Right atrium auricular region (tissue), 2 donors: ENCODE results near the gene EDARADD. TPM values are rescaled to one million over a fixed set of nuclear protein-coding genes. Genes with fewer than 3 reads are reported as not detected.

Experiments used
- DNase-seq: peaks from one replicate; pipeline ENCODE4 v3.0.0-alpha.2; 2019; ENCODE audit warnings: low spot score
- H3K27ac ChIP-seq, 2 donors: fragments of 200-600 bp; sonication (generic); 1 replicate in 1 of 2; 2 replicates in 1 of 2; pipeline ENCODE4 v1.5.1; 2016 to 2019
- H3K27me3 ChIP-seq, 2 donors: fragments of 200-600 bp; sonication (generic); one replicate each; pipeline versions ENCODE4 v1.5.1 to v1.6.0; 2017 to 2019
- H3K36me3 ChIP-seq: fragments of 200-600 bp; sonication (generic); one replicate; pipeline ENCODE4 v1.5.1; 2016
- H3K4me1 ChIP-seq, 2 donors: fragments of 200-600 bp; sonication (generic); one replicate each; pipeline versions ENCODE4 v1.5.1 to v1.6.0; 2017 to 2019
- H3K4me3 ChIP-seq, 2 donors: fragments of 200-600 bp; sonication (generic); 1 replicate in 1 of 2; 2 replicates in 1 of 2; pipeline ENCODE4 v1.5.1; 2017 to 2019; ENCODE audit warnings: mild to moderate bottlenecking in 1 of 2, moderate library complexity in 1 of 2
- H3K9me3 ChIP-seq, 2 donors: fragments of 200-600 bp; sonication (generic); one replicate each; pipeline ENCODE4 v1.5.1; 2019
- total RNA-seq, 2 donors: library from RNA; depleted of rRNA; stranded (reverse); fragments of >200 nt; gene quantifications; one replicate each; pipeline ENCODE4 v1.1.0, GENCODE V29; 2016
- TF ChIP-seq, protein P1 (sequence below), 2 donors: fragments of 200-600 bp; sonication (generic); IDR thresholded peaks; one replicate each; pipeline ENCODE4 v1.5.1; 2019; ENCODE audit warnings: antibody characterized with exemption in 2 of 2

The EDARADD gene
- total RNA-seq, 2 donors from 2014 or later = 0.63 TPM; not detected in 1

DNA sequence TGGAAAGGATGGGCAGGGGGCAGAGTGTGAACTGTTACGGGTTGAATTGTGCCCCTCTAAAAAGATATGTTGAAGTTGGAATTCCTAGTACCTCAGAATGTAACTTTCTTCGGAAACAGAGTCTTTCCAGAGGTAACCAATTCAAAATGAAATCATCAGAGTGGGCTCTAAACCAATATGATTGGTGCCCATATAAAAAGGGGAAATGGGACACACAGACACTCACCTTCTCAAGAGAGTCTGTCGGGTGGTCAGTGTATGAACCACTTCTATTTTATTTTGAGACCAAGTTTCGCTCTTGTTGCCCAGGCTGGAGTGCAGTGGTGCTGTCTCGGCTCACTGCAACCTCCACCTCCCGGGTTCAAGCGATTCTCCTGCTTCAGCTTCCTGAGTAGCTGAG is 7.6 kb downstream of the EDARADD start:
- TF ChIP-seq, protein P1, sequence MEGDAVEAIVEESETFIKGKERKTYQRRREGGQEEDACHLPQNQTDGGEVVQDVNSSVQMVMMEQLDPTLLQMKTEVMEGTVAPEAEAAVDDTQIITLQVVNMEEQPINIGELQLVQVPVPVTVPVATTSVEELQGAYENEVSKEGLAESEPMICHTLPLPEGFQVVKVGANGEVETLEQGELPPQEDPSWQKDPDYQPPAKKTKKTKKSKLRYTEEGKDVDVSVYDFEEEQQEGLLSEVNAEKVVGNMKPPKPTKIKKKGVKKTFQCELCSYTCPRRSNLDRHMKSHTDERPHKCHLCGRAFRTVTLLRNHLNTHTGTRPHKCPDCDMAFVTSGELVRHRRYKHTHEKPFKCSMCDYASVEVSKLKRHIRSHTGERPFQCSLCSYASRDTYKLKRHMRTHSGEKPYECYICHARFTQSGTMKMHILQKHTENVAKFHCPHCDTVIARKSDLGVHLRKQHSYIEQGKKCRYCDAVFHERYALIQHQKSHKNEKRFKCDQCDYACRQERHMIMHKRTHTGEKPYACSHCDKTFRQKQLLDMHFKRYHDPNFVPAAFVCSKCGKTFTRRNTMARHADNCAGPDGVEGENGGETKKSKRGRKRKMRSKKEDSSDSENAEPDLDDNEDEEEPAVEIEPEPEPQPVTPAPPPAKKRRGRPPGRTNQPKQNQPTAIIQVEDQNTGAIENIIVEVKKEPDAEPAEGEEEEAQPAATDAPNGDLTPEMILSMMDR (IDR thresholded peaks at IDR 0.05) = no peak
- Histone ChIP-seq H3K4me1 (no peaks in the 10 kb centered on the region), H3K27ac (no peak overlapping the region), H3K36me3 (no peaks in the 10 kb centered on the region), H3K27me3 (no peaks in the 10 kb centered on the region), H3K9me3 (no peaks in the 10 kb centered on the region), H3K4me3 (no peak overlapping the region)
- DNase-seq = no peak

DNA sequence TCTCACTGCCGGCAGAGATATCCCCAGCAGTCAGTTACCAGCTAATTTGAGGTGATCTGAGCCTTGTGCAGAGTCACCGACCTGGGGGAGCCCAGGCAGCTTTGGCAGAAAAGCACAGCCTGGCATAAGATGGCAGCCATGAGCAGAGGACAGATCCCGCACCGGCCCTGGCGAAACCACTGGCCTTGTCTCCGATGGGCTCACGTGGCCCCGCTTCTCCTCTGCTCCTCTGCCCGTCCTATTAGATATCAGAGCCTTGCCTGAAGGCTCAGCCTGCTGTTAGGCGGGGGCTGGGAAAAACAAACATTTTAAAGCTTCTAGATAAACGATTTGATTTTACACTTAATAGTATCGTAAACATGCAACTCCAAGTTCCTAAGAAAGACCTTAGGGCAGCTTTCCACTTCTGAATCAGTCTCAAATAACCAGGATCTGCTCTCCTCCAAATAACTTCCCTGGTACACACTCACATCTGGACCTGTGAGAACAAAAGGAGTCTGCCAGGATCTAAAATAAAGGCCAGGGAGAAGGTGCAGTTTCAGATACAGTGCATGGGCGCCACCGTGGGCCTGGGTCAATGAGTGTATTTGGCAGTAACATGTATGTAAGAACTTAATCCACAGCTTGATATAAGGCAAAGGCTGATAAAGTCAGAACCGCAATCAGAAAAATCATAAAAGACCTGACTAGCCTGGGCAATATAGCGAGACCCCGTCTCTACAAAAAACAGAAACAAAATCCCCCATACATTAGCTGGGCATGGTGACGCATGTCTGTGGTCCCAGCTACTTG is 10.0 kb downstream of the EDARADD start:
- Histone ChIP-seq H3K36me3 (no peaks in the 10 kb centered on the region), H3K9me3 (no peaks in the 10 kb centered on the region), H3K4me1 (no peaks in the 10 kb centered on the region), H3K4me3 (no peak overlapping the region), H3K27ac (no peak overlapping the region), H3K27me3 (no peaks in the 10 kb centered on the region)
- DNase-seq = no peak
- TF ChIP-seq, protein P1 (IDR thresholded peaks at IDR 0.05) = no peak

GRCh38 chr1:236407059-236407458 is 13.0 kb downstream of the EDARADD start:
- no peaks in the 10 kb centered on the region for H3K27me3 ChIP-seq
- TF ChIP-seq, protein P1 (IDR thresholded peaks at IDR 0.05) = no peak
- no peak overlapping the region for H3K4me3 ChIP-seq
- H3K36me3 ChIP-seq = no peaks in the 10 kb centered on the region
- H3K27ac ChIP-seq = no peak overlapping the region
- H3K9me3 ChIP-seq = no peaks in the 10 kb centered on the region
- no peaks in the 10 kb centered on the region for H3K4me1 ChIP-seq
- no peak for DNase-seq

DNA sequence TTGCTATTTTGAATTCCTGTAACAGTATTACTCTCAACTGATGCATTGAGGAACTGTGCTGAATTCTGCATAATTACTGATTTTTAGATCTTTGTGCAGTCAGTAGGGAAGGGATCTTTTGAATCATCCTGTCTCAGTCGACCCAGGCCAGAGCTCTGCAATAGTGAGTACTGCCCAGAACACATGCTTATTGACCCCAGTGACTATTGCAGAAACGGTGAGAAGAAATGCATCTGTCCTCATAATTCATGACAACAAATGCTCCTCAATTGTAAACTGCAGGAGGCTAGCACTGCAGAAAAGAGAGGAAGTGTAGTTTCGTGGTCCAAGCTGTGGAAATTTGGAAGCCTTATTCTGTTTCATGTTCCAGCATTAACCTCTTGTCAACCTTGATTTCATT is 19.6 kb downstream of the EDARADD start:
- Histone ChIP-seq H3K9me3 (no peaks in the 10 kb centered on the region), H3K4me1 (no peaks in the 10 kb centered on the region), H3K27ac (no peak overlapping the region), H3K36me3 (no peaks in the 10 kb centered on the region), H3K27me3 (no peaks in the 10 kb centered on the region), H3K4me3 (no peak overlapping the region)
- TF ChIP-seq, protein P1 (IDR thresholded peaks at IDR 0.05) = no peak
- DNase-seq = no peak

DNA sequence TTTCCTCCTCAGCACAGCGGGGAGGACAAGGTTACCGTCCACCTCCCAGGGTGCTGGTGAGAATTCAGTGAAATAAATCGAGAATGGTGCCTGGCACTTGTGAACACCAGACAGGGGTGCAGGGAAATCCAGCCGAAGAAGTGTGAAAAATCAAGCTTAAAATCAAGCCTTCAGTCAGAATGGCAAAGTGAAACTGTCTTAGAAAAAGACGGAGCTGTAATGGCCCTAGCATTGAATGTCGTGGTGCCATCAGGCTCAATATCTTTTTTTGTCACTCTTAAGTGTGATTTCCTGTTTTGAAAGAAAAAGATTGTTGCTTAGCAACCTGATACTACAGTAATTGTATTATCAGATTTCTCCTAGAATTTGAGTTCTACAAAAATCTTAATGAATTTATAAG is 22.1 kb downstream of the EDARADD start:
- Histone ChIP-seq H3K4me3 (no peak overlapping the region), H3K4me1 (no peaks in the 10 kb centered on the region), H3K36me3 (no peaks in the 10 kb centered on the region), H3K27ac (no peak overlapping the region), H3K9me3 (no peaks in the 10 kb centered on the region), H3K27me3 (no peaks in the 10 kb centered on the region)
- DNase-seq = no peak
- TF ChIP-seq, protein P1 (IDR thresholded peaks at IDR 0.05) = no peak

DNA sequence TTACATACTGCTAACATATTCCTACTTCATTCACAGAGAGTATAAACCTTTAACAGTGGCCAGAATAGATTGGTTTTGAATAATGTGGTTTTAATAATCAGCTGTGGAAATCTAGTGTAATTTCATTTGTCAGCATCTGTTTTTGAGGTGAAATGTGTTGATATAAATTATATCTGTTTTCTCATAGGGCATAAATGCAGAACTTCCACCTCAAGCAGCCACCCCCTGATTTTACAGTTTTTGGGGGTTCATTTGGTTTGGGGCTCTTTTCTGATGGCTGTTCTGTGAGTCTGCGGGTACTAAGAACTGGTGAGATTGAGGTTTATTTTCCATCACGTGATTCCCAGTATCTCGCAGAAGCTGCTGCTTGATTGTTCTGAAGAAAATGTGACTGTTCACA is 23.2 kb downstream of the EDARADD start:
- TF ChIP-seq, protein P1 (IDR thresholded peaks at IDR 0.05) = no peak
- Histone ChIP-seq H3K9me3 (no peaks in the 10 kb centered on the region), H3K4me3 (no peak overlapping the region), H3K4me1 (no peaks in the 10 kb centered on the region), H3K27ac (no peak overlapping the region), H3K36me3 (no peaks in the 10 kb centered on the region), H3K27me3 (no peaks in the 10 kb centered on the region)
- no peak for DNase-seq
